Uterus (tissue), 4 donors: Measurements from ENCODE around the gene LSP1. TPM values are rescaled to one million over a fixed set of nuclear protein-coding genes. Genes with fewer than 3 reads are reported as not detected.
"Not testable (repeated sequence)": the region's sequence is repeated elsewhere in the genome, so short reads cannot be mapped to it uniquely, and the experiment has no call there.

Source experiments
- DNase-seq, 2 donors: peaks; one replicate each; pipeline ENCODE4 v3.0.0-alpha.2; 2019 to 2020
- H3K27ac ChIP-seq, 2 donors: fragments of 200-600 bp; sonication (generic); 1 replicate in 1 of 2; 2 replicates in 1 of 2; pipeline ENCODE4 v1.5.1; 2016 to 2018
- H3K27me3 ChIP-seq, 2 donors: fragments of 200-600 bp; sonication (generic); one replicate each; pipeline ENCODE4 v1.5.1; 2018 to 2019; ENCODE audit warnings: control low read depth in 1 of 2
- H3K36me3 ChIP-seq, 2 donors: fragments of 200-600 bp; sonication (generic); one replicate each; pipeline ENCODE4 v1.5.1; 2019; ENCODE audit warnings: control low read depth in 1 of 2
- H3K4me1 ChIP-seq, 2 donors: fragments of 200-600 bp; sonication (generic); one replicate each; pipeline ENCODE4 v1.5.1; 2018 to 2019; ENCODE audit warnings: control low read depth in 1 of 2
- H3K4me3 ChIP-seq, 2 donors: fragments of 200-600 bp; sonication (generic); 1 replicate in 1 of 2; 2 replicates in 1 of 2; pipeline ENCODE4 v1.5.1; 2018 to 2019; ENCODE audit warnings: mild to moderate bottlenecking in 1 of 2
- H3K9me3 ChIP-seq, 2 donors: fragments of 200-600 bp; sonication (generic); one replicate each; pipeline ENCODE4 v1.5.1; 2019; ENCODE audit warnings: control low read depth in 1 of 2
- POLR2A ChIP-seq, 2 donors: fragments of 450-650 bp; IDR thresholded peaks; one replicate each; pipeline ENCODE4 v1.6.1; 2016; ENCODE audit warnings: antibody characterized with exemption in 2 of 2, mild to moderate bottlenecking in 1 of 2, moderate library complexity in 1 of 2
- intact Hi-C: fragments of 100-400 bp; cut with DNase I; formaldehyde crosslinking; loops from one replicate; pipeline ENCODE4 v1.15.1; 2023; ENCODE audit warnings: low total_unique reads
- total RNA-seq, 4 donors: library from RNA; depleted of rRNA in 3 of 4; stranded (reverse); fragments of >200 nt in 3 of 4; gene quantifications; one replicate each; pipeline versions ENCODE4 v1.1.0 to v1.2.4, GENCODE V29; 2014 to 2023
- TF ChIP-seq, protein P1 (sequence below), 4 experiments: fragments of 200-600 bp in 2 of 4; fragments of 450-650 bp in 2 of 4; sonication (generic) in 2 of 4; IDR thresholded peaks; one replicate each; pipeline ENCODE4 v1.5.1; 2016 to 2019; ENCODE audit warnings: antibody characterized with exemption in 4 of 4, mild to moderate bottlenecking in 2 of 4, moderate library complexity in 1 of 4
- donor health status: DM: yes; HTN: yes; CAD: no.

LSP1 gene
- total RNA-seq, 4 donors from 2014 or later: 11.2 to 112 (median 25.1) TPM

DNA sequence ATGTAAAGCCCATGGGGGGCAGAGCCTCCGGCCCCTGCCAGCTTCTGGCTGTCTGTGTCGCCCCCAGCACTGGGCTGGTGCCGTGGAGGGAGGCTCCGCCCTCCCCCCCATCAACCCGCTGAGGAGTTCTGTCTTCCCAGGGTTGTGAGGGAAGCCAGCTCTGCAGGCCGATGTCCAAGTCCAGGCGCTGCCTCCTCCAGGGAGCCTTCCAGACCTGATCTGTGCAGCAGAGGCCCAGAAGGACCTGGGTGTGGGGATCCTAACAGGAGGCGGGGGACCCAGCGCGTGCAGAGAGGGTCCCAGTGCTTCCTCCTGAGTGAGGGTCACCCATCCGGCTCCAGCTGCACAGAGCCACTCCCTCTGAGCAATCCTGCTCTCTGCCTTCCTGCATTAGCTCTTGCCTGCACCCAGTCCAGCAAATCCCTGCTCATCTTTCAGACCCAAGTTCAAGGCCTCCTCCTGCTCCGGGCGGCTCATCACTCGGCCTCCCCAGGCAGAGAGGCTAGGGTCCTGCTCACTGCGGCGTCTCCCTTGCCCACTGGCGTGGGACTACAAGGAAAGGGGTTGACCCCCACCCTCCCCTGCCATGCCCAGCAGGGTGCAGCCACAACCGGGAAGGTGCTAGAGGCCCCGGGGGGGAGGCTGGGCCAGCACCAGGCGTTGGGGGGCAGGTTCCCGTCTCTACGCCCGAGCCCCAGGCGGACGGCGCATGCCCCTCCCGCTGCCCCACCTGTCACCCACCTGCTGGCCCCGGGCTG lies 22.4 kb downstream of the LSP1 start:
- no peaks in the 10 kb centered on the region for H3K36me3 ChIP-seq
- H3K27me3 ChIP-seq: no peaks in the 10 kb centered on the region
- no peaks in the 10 kb centered on the region for H3K9me3 ChIP-seq
- peaks cover 0 to 11% of the 10 kb centered on the region in 2 donors for H3K4me1 ChIP-seq
- peak overlapping the region; percentile 86 to 89 for H3K27ac ChIP-seq
- intact Hi-C loops: no loop called here
- TF ChIP-seq, protein P1, sequence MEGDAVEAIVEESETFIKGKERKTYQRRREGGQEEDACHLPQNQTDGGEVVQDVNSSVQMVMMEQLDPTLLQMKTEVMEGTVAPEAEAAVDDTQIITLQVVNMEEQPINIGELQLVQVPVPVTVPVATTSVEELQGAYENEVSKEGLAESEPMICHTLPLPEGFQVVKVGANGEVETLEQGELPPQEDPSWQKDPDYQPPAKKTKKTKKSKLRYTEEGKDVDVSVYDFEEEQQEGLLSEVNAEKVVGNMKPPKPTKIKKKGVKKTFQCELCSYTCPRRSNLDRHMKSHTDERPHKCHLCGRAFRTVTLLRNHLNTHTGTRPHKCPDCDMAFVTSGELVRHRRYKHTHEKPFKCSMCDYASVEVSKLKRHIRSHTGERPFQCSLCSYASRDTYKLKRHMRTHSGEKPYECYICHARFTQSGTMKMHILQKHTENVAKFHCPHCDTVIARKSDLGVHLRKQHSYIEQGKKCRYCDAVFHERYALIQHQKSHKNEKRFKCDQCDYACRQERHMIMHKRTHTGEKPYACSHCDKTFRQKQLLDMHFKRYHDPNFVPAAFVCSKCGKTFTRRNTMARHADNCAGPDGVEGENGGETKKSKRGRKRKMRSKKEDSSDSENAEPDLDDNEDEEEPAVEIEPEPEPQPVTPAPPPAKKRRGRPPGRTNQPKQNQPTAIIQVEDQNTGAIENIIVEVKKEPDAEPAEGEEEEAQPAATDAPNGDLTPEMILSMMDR (IDR thresholded peaks at IDR 0.05): no peak
- no peak for TF ChIP-seq POLR2A (IDR thresholded peaks at IDR 0.05)
- DNase-seq: peak; percentile 16 to 56
- H3K4me3 ChIP-seq: no peak overlapping the region

- H3K36me3 ChIP-seq, H3K27me3 ChIP-seq, DNase-seq, H3K9me3 ChIP-seq, intact Hi-C loops: not testable (repeated sequence)
- Histone ChIP-seq H3K4me1 (peaks cover 0 to 14% of the 10 kb centered on the region in 2 donors), H3K4me3 (peak overlapping the region in 1 of 2 donors; percentile 13), H3K27ac (peak overlapping the region; percentile 86 to 89)
Measured at GRCh38 chr11:1875851-1876301, 23.0 kb downstream of the LSP1 start.

DNA sequence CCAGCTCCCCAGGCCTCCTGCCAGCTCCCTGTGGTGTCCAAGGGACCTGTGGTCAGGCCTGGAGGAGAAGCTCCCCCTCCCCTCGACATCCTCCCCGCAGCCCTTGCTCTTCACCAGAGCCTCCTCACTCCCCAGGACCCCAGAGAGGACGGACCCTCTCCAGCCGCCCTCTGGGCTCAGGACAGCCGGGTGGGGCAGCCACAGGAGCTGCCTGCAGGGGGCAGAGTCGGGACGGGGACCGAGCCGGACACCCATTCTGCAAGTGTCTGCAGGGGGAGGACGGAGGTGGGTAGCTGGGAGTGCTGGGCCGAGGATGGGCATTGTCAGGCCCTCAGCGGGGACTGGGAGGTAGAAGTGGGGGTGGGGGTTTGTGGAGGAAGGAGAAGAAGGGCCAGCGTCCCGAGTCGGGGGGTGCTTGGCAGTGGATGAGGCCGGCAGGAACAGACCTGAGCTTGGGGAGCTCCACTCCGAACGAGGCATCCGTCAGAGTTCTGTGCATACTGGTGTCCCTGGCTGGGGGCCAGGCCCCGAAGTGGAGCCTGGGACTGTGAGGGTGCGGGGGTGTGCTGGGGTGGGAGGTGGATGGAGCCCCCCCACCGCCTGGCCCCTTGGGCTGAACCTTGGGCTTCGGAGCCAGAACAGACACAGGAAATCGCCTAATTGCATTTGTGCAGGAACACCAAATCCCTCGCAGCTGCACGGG lies 23.6 kb downstream of the LSP1 start:
- intact Hi-C loops: no loop called here
- Histone ChIP-seq H3K27me3 (no peaks in the 10 kb centered on the region), H3K9me3 (no peaks in the 10 kb centered on the region), H3K27ac (peak overlapping the region; percentile 86 to 89), H3K4me1 (peaks cover 0 to 21% of the 10 kb centered on the region in 2 donors), H3K36me3 (no peaks in the 10 kb centered on the region), H3K4me3 (peak overlapping the region in 1 of 2 donors; percentile 13)
- no peak for TF ChIP-seq POLR2A (IDR thresholded peaks at IDR 0.05)
- TF ChIP-seq, protein P1 (IDR thresholded peaks at IDR 0.05): peak; percentile 25 to 38 (median 32)
- peak; percentile 80 to 90 for DNase-seq

- peak; percentile 69 to 82 for DNase-seq
- Histone ChIP-seq H3K27me3 (no peaks in the 10 kb centered on the region), H3K27ac (peak overlapping the region; percentile 86 to 89), H3K9me3 (no peaks in the 10 kb centered on the region), H3K4me1 (peaks cover 0 to 28% of the 10 kb centered on the region in 2 donors), H3K36me3 (no peaks in the 10 kb centered on the region), H3K4me3 (no peak overlapping the region)
- intact Hi-C loops: no loop called here
- no peak for TF ChIP-seq POLR2A (IDR thresholded peaks at IDR 0.05)
- TF ChIP-seq, protein P1 (IDR thresholded peaks at IDR 0.05): no peak
Measured at GRCh38 chr11:1877211-1878136, 24.6 kb downstream of the LSP1 start.
